HG02938 (cell line): ENCODE data around the gene ST8SIA1.

Source experiments
- ATAC-seq: cut with Tn5 transposase; IDR thresholded peaks from one replicate; pipeline ENCODE4 v1.9.1; 2021; ENCODE audit warnings: mild to moderate bottlenecking, moderate library complexity; ENCODE audit not compliant: unreplicated experiment

ST8SIA1 gene

GRCh38 chr12:22248571-22249115, 85.9 kb downstream of the ST8SIA1 start:
- no peak for ATAC-seq

- no peak for ATAC-seq
Measured at GRCh38 chr12:22248121-22248520, 86.4 kb downstream of the ST8SIA1 start.

- no peak for ATAC-seq
Measured at GRCh38 chr12:22246217-22246846, 88.2 kb downstream of the ST8SIA1 start.

DNA sequence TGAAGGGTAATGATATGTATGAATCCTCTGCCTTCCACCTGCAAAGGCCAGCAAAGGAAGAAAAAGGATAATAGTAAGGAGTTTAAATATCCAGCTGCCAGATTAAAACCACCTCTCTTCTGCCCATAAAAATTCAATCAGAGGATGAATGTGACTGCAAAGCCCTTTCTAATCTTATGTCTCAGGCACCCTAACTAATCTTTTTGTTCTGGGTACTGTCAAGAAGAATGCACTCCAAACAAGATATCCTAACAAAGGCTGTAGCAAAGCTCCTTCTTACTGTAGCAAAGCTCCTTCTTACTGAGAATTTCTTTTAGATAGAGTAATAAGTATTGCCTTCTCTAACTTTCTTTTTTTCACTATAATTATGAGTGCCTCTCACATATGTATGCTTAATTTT, 91.8 kb downstream of the ST8SIA1 start:
- no peak for ATAC-seq

GRCh38 chr12:22238211-22238610, 96.3 kb downstream of the ST8SIA1 start:
- no peak for ATAC-seq

DNA sequence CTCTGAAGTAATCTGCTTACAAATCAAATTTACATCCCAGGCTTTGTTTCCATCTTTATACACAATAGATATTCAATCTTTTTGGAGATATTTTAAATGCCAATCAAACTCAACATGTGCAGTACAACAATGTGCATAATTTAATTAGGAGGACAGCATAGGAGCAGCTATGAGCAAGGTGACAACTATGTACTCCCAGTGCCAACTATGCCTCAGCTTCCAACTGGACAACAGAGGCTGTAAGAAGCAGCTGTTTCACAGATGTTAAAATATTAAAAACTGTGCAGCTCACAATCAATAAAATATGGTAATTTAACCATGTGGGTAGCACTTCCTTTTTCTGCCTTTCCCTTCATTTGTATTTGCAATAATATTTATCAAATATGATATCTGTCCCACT, 99.9 kb downstream of the ST8SIA1 start:
- ATAC-seq, result no peak

GRCh38 chr12:22231836-22232235, 102.7 kb downstream of the ST8SIA1 start:
- ATAC-seq, result no peak

DNA sequence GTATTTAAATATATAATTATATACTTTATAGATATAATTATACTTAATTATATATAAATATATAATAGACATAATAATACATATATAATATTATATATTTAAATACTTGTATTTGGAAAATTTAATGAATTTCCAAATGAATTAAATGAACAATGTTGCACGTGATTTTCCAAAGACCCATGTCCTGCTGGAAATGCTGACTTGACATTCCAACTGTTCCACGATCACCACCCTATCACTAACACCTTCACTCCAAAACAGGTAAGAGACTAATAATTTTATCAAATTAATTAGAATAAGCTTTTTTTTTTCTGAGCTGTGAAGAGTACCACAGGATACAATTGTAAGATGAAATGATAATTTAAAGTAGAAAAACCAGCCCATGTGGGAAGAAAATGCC, 103.4 kb downstream of the ST8SIA1 start:
- ATAC-seq, result no peak

DNA sequence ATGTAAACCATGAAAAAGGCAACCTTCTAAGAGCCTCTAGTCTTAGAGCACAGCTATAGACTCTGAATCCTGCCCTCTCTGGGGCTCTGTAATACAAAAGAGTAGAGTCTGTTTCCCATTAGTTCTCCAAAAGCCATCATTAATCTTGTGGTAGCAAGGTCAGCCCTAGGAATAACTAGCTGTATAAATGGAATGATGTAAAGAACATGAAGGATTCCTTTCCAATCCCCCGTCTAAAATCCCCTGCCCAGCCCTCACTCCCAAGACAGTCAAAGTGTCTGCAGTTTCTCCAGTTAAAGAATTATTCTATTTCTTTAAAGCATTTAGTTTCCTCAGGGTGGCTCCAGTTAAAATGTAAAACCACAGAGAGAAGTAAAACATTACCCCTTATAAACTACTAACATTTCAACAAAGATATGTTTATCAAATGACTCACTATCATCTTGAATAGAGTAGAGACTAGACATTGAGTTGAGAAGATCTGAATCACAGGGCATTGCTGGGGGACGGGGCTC, 104.2 kb downstream of the ST8SIA1 start:
- no peak for ATAC-seq

GRCh38 chr12:22229652-22230279, 104.7 kb downstream of the ST8SIA1 start:
- ATAC-seq, result no peak

DNA sequence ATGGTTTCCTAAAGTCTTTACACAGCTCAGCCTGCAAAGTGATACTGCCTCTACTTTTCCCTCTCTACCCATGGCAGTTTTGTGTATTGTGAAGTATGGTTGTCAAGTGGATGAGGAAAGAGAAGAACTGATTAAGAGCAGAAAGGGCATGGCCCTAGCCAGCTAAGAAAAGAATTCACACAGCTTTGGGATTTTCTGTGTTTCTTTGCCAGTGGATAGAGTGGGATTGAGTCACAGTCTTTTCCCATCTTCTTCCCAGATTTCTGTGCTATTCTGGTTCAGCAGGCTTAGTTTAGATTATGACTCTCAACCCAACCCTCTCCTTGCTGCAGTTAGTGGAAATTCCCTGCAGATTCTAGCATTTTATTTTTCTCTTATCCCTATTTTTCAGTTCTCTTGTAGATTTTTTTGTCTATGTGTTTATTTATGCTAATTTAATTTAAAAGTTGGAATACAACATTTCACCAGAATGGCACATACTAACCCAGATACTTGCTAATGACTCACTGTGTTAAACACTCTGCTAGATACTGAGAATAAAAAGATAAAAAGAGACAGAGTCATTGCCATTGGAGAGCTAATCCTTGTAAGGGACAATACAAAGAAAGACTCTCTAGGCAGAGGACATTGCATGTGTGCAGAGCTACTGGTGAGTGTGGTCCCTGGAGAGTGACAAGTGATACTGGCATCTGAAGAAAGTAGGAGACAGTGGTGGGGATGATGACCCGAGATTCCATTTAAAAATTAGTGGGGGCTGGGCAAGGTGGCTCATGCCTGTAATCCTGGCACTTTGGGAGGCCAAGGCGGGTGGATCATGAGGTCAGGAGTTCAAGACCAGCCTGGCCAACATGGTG, 106.3 kb downstream of the ST8SIA1 start:
- ATAC-seq, result no peak

DNA sequence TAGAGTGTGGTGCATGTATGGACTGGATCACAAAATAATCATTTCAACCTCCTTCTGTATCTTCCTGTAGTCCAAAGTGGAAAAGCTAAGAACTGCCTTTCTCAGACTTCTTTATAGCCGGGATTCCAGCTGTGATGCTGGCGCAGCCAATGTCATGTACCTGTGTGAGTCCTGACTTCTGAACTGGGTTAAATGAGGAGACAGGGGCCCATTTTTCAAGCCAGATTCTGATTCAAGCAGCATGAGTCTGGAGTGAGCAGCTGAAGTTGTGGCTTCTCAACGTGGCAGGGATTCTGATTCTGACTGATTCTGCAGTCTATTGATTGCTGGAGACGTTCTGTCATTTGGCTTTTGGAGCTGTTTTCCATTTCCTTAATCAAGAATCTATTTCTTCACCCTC, 111.2 kb downstream of the ST8SIA1 start:
- no peak for ATAC-seq

GRCh38 chr12:22217556-22217955, 117.0 kb downstream of the ST8SIA1 start:
- ATAC-seq, result no peak

DNA sequence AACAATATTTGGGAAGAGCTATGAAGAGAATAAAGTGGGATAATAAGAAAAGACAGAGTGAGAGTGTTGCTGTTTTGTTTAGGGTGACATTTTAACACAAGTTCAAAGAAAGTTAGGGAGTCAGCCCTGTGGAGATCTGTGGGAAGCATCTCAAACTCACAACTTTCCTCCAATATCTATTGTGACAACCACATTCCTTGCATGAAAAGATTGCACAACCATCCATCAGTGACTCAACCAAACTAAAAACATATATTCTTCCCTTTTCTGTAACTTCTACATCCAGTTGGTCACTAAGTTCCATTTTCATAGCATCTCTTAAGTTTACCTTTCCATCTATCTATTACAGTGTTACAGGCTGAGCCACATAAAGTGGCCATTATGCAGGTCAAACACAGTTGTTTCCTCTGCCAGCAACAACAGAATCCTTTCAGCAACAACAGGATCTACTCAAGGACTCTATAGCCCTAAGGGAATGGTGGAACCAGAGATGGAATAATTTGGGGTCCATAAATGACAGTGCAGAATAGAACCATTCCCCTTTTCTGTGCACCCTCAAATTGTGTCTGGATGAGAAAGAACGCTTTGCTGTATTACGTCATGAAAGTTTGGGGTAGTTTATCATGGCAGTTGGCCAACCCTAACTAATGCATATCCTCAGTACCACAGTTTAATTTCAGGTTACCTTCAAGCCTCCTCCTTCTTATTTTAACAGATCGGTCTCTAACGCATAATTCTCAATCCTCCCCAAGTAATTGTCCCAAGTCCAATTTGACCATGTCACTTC, 118.8 kb downstream of the ST8SIA1 start:
- no peak for ATAC-seq

DNA sequence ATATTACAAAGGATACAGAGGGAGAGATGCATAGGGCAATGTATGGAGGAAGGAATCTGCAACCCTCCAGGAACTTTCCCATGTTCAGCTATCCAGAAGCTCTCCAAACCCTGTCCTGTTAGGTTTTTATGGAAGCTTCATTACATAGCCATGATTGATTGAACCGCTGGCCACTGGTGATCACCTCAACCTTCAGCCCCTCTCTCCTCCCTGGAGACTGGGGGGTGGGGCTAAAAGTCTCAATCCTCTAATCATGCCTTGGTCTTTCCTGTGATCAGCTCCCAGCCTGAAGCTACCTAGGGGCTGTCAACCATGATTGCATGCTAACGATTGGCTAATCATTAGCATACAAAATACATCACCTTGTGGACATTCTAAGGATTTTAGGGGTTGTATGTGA, 123.4 kb downstream of the ST8SIA1 start:
- no peak for ATAC-seq

- no peak for ATAC-seq
Measured at GRCh38 chr12:22209422-22209821, 125.1 kb downstream of the ST8SIA1 start.

- ATAC-seq, result no peak
Measured at GRCh38 chr12:22206111-22206728, 128.3 kb downstream of the ST8SIA1 start.

DNA sequence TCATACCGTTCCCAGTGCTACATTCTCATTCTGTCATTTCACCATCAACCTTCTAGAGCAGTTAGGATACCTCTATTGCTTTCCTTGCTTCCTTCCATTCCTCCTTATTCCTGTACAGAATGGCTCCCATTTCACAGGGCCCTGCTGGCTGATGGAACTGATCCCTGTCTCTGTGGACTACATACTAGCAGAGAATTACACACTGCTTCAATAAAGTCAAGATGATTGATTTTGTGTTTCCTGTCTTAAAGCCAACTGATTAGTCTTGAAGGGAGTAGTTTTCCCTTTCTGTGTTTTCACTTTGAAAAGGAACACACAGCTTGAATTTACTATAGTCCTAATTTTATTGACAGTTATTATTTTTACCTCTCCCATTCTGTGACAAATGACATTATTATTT, 130.1 kb downstream of the ST8SIA1 start:
- no peak for ATAC-seq

- ATAC-seq, result no peak
Measured at GRCh38 chr12:22202847-22203246, 131.7 kb downstream of the ST8SIA1 start.

- no peak for ATAC-seq
Measured at GRCh38 chr12:22201101-22201500, 133.4 kb downstream of the ST8SIA1 start.
